Memory B cell (primary cell): ENCODE results near the gene TSHZ2.

ENCODE experiments used
- ATAC-seq: fragments of 150-1000 bp; cut with Tn5 transposase; 2 replicates; pipeline ENCODE4 v1.10.0; 2021; ENCODE audit warnings: low read depth, mild to moderate bottlenecking, moderate library complexity
- DNase-seq, 2 donors: peaks; one replicate each; pipeline ENCODE4 v3.0.0; 2022; ENCODE audit warnings: low spot score in 2 of 2
- H3K27ac Mint-ChIP-seq: one replicate; pipeline ENCODE4 v1.8.0; 2022; ENCODE audit warnings: mild to moderate bottlenecking, moderate library complexity, mixed read lengths
- H3K27me3 Mint-ChIP-seq: one replicate; pipeline ENCODE4 v1.8.0; 2022; ENCODE audit warnings: mixed read lengths
- H3K36me3 Mint-ChIP-seq: one replicate; pipeline ENCODE4 v1.8.0; 2022; ENCODE audit warnings: mild to moderate bottlenecking, mixed read lengths
- H3K4me1 Mint-ChIP-seq: one replicate; pipeline ENCODE4 v1.8.0; 2022; ENCODE audit warnings: mixed read lengths
- H3K4me3 Mint-ChIP-seq: one replicate; pipeline ENCODE4 v1.8.0; 2022; ENCODE audit warnings: mild to moderate bottlenecking, moderate library complexity, mixed read lengths
- H3K9me3 Mint-ChIP-seq: one replicate; pipeline ENCODE4 v1.8.0; 2022; ENCODE audit warnings: mixed read lengths

TSHZ2 gene, protein sequence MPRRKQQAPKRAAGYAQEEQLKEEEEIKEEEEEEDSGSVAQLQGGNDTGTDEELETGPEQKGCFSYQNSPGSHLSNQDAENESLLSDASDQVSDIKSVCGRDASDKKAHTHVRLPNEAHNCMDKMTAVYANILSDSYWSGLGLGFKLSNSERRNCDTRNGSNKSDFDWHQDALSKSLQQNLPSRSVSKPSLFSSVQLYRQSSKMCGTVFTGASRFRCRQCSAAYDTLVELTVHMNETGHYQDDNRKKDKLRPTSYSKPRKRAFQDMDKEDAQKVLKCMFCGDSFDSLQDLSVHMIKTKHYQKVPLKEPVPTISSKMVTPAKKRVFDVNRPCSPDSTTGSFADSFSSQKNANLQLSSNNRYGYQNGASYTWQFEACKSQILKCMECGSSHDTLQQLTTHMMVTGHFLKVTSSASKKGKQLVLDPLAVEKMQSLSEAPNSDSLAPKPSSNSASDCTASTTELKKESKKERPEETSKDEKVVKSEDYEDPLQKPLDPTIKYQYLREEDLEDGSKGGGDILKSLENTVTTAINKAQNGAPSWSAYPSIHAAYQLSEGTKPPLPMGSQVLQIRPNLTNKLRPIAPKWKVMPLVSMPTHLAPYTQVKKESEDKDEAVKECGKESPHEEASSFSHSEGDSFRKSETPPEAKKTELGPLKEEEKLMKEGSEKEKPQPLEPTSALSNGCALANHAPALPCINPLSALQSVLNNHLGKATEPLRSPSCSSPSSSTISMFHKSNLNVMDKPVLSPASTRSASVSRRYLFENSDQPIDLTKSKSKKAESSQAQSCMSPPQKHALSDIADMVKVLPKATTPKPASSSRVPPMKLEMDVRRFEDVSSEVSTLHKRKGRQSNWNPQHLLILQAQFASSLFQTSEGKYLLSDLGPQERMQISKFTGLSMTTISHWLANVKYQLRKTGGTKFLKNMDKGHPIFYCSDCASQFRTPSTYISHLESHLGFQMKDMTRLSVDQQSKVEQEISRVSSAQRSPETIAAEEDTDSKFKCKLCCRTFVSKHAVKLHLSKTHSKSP (N-terminal part only)

DNA sequence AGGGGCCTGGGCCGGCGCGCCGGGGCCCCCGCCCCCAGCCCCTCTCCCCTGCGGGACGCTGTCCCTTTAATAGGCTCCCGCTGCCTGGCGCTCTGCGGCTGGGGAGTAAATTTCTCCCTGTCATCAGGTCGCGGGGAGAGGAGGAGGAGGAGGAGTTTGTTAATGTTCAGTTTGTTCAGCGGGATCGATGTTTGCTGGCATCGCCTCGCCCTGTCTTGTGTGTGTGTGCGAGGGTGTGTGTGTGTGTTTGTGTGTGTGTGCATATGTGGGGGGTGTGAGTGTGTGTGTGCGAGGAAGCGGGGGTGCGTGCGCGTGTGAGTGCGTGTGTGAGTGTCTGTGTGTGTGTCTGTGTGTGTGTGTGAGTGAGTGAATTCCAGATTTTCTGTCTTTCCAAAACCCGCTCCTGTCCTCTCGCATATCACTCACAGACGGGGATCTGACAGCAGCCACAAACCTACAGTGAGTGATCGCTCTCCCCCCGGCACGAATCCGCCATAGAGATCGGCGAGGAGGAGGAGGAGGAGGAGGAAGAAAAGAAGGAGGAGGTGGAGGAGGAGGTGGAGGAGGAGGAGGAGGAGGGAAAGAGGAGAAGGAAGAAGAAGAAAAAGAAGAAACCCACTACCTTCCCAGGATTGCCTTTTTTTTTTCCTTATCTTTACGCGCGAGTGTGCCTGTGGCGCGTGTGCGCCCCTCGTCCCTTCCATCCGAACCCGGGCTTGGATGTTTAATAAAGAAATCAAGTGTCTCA is at the start of gene TSHZ2:
TSHZ2 (plus strand) TSS at position 169 of the 748 bp plus-strand sequence. CDS start 936 bp downstream, outside the sequence.
- Mint-ChIP-seq H3K4me3 (peak within 1 kb of the TSS; percentile 86), H3K4me1 (peaks cover 16% of the 10 kb centered on the region), H3K36me3 (peaks cover 2% of the 10 kb centered on the region), H3K27ac (peak within 1 kb of the TSS; percentile 74), H3K27me3 (peaks cover 16% of the 10 kb centered on the region), H3K9me3 (no peaks in the 10 kb centered on the region)
- ATAC-seq (peak; percentile 51), DNase-seq (no peak)

DNA sequence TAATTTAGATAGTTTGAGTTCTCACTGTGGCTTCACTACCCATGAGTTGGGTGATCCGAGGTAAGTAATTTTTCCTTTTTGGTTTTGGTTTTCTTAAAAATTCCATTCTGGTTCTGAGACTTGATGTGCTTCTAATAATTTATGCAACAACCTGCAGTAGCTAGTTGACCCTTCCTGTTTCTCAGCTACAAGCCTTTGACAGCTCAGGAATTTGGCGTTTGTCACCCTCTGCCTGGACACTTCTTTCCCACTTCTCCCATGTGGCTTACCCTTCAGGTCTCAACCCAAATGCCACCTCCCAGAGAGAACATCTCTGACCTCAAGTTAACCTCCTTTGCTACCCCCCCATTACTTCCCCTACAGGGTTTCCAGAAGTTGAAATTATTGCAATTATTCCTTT is 49.7 kb upstream of the TSHZ2 start:
- ATAC-seq = no peak
- Mint-ChIP-seq H3K36me3 (no peaks in the 10 kb centered on the region), H3K4me3 (no peak overlapping the region), H3K27me3 (peaks cover 8% of the 10 kb centered on the region), H3K27ac (no peak overlapping the region), H3K9me3 (no peaks in the 10 kb centered on the region), H3K4me1 (peaks cover 2% of the 10 kb centered on the region)
- no peak for DNase-seq

DNA sequence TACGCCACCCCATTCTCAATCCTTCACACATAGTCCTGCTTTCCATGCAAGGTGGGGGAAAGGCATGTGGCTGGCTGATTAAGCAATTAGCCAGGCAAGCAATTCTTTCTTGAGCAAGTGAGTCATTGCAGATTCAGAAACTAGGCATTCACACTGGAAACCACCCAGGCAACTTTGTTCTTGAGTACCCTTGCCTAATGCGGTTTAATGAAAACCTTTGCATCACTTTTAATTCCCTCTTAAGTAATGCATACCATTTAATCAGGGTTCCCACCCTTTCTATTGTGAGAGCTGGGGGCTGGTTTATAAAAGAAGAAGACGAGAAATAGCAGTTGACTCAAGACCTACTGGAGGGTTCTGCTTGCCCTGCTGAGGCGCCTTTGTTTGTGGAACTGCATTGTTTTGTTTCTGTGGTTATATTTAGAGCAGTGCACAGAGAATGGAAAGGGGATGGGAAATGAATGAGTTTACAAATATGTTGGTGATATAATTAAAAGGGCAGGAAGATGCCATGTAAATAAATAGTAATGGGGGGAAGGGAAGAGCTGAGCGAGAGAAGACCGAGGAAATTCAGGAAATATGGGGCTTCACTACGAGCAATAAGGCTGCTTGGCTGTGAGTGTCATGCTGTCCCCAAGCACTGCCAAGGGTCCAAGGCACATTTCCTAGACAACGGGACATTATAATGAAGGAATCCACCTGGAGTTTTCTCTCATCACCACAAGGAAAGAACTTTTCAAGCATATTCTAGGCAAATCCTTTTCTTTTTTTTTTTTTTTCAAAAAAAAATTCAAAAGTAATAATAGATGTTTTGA is 48.8 kb upstream of the TSHZ2 start:
- DNase-seq (no peak), ATAC-seq (no peak)
- peaks cover 2% of the 10 kb centered on the region for H3K4me1 Mint-ChIP-seq
- no peaks in the 10 kb centered on the region for H3K36me3 Mint-ChIP-seq
- H3K27ac Mint-ChIP-seq = no peak overlapping the region
- no peak overlapping the region for H3K4me3 Mint-ChIP-seq
- H3K9me3 Mint-ChIP-seq = peaks cover 1% of the 10 kb centered on the region
- H3K27me3 Mint-ChIP-seq = peaks cover 8% of the 10 kb centered on the region

DNA sequence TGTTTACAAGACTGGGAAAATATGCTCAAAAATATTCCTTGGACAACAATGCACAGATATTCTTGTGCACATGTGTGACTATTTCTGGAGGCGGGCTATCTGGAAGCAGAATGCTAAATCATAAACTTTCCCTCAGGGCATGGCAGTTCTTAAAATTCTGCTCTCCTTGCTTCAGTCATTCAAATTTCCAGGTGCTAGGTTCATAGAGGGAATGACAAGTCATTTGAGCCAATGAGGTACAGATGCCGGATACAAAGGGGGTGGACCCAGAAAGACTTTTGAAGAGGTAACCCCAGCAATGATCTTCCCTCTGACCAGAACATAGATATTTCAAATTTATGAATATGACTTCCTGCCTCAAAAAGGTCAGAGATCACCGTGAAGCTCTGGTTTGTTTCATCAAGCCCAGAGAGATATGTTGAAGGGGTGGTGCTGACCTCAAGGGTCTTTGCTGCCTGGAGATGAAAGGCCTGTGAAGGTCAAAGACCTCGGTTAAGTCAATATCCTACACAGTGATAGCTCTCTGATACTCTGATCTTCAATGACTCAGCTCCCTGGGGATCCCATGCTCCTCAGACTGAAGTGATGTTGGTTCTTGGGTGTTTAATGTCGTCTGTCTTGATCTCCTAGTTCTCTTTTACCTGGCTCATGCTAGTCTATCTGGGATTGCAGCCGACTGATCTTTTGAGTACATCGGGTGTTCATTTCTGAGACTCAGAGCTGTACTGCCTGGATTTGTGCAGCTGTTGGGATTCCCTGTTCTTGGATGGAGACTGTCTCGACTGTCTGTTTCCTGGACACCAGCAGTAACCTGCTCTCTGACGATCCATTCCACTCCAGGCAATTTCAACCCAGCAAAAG is 47.5 kb upstream of the TSHZ2 start:
- Mint-ChIP-seq H3K36me3 (no peaks in the 10 kb centered on the region), H3K27ac (no peak overlapping the region), H3K9me3 (peaks cover 1% of the 10 kb centered on the region), H3K4me1 (peaks cover 2% of the 10 kb centered on the region), H3K4me3 (no peak overlapping the region), H3K27me3 (peaks cover 8% of the 10 kb centered on the region)
- DNase-seq (no peak), ATAC-seq (no peak)

DNA sequence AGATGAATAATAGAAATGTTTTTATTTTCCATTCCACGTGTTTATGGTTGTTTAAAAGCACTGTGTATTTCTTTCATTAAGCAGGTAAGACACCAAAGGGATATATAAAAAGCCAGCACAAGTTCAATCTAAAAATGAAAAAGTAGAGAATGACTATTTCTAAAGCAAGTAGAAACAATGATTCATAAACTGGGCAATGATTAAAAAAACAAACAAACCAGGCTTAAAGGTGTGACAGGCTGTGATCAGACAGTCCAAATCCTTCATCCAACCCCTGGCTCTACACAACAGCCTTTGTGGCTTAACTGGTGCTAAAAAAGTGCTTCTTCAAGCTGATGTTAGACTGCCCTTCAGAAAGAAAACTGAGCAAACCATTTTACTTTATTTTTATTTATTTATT is 45.7 kb upstream of the TSHZ2 start:
- peaks cover 2% of the 10 kb centered on the region for H3K4me1 Mint-ChIP-seq
- H3K27ac Mint-ChIP-seq = no peak overlapping the region
- no peak for ATAC-seq

DNA sequence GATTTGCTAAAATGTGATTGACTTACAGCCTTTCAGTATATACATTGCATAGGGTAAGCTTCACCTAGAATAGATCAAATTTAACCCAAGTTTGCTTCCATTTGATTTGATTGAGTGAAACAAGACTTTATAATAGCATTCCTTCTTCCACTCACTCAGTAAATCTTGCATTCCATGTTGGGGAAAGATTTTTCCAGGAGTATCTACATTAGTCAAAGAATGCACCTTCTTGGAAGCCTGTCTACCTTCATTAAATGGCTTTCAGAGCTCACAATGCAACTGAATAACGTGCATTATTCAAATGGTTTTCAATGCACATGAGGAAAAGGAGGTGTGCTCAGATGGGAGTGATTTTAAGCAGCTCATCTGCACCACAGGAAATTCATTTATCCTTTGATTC is 38.3 kb upstream of the TSHZ2 start:
- H3K4me3 Mint-ChIP-seq = no peak overlapping the region
- no peaks in the 10 kb centered on the region for H3K9me3 Mint-ChIP-seq
- no peak overlapping the region for H3K27ac Mint-ChIP-seq
- no peak for DNase-seq
- peaks cover 3% of the 10 kb centered on the region for H3K27me3 Mint-ChIP-seq
- H3K36me3 Mint-ChIP-seq = no peaks in the 10 kb centered on the region
- H3K4me1 Mint-ChIP-seq = no peaks in the 10 kb centered on the region
- no peak for ATAC-seq

More for the DNA sequence above, 45.7 kb upstream of the TSHZ2 start:
- H3K36me3 Mint-ChIP-seq = no peaks in the 10 kb centered on the region
- H3K9me3 Mint-ChIP-seq = peaks cover 1% of the 10 kb centered on the region
- no peak for DNase-seq
- H3K27me3 Mint-ChIP-seq = peaks cover 6% of the 10 kb centered on the region
- no peak overlapping the region for H3K4me3 Mint-ChIP-seq

DNA sequence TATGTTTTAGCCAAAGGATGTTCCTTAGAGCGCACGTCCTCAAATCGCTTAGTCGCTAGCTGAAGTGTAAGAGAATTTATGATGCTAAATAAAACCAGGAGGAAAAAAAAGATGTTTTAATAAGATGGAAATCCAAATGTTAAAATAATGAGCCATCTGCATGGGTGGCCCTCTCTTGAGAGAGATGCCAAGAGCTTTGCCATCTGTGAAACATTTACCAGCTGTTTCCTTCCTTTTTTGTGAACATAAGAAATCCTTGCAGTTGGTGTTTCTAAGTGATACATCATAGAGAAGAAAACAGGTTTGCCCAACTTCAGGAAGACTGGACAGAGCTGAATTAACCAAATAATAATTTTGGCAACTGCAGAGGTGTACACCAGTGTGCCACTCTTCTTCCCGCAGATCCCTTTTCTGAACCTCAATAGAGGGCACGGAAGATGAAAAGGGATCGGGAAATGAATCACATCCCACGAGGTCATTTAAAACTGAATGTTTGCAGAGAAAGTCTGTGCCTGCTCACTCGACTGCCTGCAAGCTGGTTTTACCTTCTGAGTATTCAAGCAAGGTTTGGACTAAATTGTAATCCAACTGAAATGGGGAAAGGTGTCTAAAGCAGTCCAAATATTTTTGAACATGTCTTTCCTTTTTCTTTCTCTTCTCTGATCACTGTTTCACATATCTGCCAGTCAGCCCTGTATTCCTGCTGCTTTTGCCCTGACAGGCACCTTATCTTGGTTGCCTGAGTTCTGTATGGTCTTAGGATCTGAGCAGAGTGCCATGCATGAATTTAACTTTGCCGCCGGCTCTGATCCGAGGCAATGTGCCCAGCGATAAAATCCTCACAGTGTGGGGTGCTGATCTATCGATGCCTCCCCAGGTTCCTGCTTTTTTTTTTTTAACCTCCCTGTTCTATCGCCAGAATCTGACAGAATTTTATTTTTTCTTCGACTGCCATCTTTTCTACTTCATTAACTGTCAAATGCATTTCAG is 35.5 kb upstream of the TSHZ2 start:
- ATAC-seq = no peak
- no peak overlapping the region for H3K27ac Mint-ChIP-seq
- H3K4me3 Mint-ChIP-seq = no peak overlapping the region
- H3K27me3 Mint-ChIP-seq = peaks cover 3% of the 10 kb centered on the region
- H3K36me3 Mint-ChIP-seq = no peaks in the 10 kb centered on the region
- H3K4me1 Mint-ChIP-seq = no peaks in the 10 kb centered on the region
- DNase-seq = no peak
- H3K9me3 Mint-ChIP-seq = no peaks in the 10 kb centered on the region

DNA sequence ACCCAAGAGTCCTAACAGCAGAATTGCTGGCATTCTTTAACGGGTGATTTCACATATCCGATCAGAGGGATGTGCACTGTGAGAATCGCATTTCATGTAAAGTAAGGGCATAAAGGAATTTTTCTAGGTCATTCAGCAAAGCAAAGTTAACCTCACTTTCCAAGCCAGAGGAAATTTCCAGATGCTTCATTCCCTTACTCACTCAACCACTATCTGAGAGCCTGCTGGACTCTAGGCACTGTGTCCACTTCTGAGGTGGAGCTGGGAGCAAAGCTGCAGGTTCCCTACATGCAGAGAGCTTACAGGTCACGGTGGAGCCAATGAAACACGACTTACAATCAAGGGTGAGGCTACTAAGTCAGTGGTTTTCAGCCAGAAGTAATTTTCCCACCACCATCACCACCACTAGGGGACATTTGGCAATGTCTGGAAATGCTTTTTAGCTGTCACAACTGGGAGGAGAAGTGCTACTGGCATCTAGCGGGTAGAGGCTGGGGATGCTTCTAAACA is 34.5 kb upstream of the TSHZ2 start:
- Mint-ChIP-seq H3K4me1 (no peaks in the 10 kb centered on the region), H3K27me3 (peaks cover 3% of the 10 kb centered on the region), H3K4me3 (no peak overlapping the region), H3K27ac (no peak overlapping the region), H3K36me3 (no peaks in the 10 kb centered on the region), H3K9me3 (no peaks in the 10 kb centered on the region)
- DNase-seq = no peak
- ATAC-seq = no peak

DNA sequence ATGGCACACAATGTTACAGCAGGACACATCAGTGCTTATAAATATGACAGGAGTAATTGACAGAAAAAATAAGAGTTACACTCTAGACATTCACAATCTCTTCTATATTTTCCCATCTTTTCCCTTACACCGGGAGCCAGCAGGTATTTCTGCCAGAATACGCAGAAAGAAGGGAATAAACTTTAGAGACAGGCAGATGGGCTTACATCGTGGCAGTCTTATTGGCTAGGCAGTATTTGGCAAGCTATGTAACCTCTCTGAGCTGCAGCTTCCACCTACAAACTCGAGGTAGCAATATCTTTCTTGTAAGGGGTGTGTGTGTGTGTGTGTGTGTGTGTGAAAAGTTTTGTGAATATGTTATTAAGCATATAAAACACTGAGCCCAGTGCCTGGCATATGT is 33.0 kb upstream of the TSHZ2 start:
- no peaks in the 10 kb centered on the region for H3K9me3 Mint-ChIP-seq
- H3K4me1 Mint-ChIP-seq = no peaks in the 10 kb centered on the region
- H3K36me3 Mint-ChIP-seq = no peaks in the 10 kb centered on the region
- peaks cover 3% of the 10 kb centered on the region for H3K27me3 Mint-ChIP-seq
- no peak for DNase-seq
- ATAC-seq = no peak
- H3K4me3 Mint-ChIP-seq = no peak overlapping the region
- no peak overlapping the region for H3K27ac Mint-ChIP-seq

DNA sequence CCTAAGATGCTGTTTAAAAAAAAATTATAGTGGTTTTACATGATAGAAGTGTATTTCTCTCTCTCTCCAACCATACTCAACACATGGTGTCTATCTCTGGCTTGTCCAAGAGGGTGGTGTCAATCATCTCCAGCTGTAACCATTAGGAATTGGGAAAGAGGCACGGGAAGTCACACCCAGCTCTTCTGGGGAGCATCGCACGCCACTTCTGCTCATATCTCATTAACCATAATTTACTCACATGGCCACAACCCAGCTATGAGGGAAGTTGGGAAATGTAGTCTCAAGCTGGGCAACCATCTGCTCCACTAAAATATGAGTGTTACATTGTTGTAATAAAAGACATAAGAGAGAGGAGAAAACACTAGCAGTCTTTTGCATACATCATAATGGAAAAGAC is 30.4 kb upstream of the TSHZ2 start:
- peaks cover 3% of the 10 kb centered on the region for H3K27me3 Mint-ChIP-seq
- no peak overlapping the region for H3K4me3 Mint-ChIP-seq
- H3K27ac Mint-ChIP-seq = no peak overlapping the region
- ATAC-seq (no peak), DNase-seq (no peak)
- H3K9me3 Mint-ChIP-seq = no peaks in the 10 kb centered on the region
- H3K4me1 Mint-ChIP-seq = no peaks in the 10 kb centered on the region
- no peaks in the 10 kb centered on the region for H3K36me3 Mint-ChIP-seq

DNA sequence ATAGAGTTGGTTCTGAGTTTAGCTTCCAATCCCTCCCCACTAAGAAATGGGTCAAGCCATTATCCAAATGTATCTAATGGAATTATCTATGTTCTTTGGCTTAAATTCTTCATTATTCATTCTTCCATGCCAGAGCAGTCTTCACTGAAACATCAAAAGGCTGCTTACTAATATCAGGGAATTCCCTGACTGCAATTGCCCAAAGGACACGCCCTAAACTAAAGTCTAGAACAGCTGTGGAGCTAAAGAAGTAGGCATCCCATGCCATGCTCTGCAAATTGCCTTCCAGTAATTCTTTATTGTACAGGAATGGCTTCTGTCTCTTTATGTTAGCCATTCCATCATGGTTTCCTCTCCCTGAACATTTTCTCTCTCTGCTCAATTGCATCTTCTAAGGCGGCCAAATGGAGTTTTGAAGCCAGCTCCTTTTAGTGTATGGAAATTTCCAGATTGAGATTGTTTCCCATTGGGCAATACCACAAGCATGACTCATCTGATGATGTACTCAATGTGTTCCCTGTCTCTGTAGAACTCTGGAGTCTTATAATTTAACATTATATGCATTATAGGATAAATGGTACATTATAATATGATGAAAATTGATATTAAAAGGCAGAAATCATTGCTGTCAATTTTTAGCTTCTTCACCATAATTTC is 28.8 kb upstream of the TSHZ2 start:
- Mint-ChIP-seq H3K27me3 (no peaks in the 10 kb centered on the region), H3K27ac (no peak overlapping the region), H3K4me3 (no peak overlapping the region), H3K4me1 (no peaks in the 10 kb centered on the region), H3K9me3 (no peaks in the 10 kb centered on the region), H3K36me3 (no peaks in the 10 kb centered on the region)
- DNase-seq = no peak
- ATAC-seq = no peak
